GM21619 (cell line): ENCODE measurements around the gene TMIGD2.

Experiments
- ATAC-seq: cut with Tn5 transposase; IDR thresholded peaks from one replicate; pipeline ENCODE4 v1.9.1; 2021; ENCODE audit not compliant: unreplicated experiment

The TMIGD2 gene

GRCh38 chr19:4326837-4327251, 24.7 kb upstream of the TMIGD2 start:
- ATAC-seq = no peak

GRCh38 chr19:4326215-4326836, 24.1 kb upstream of the TMIGD2 start:
- ATAC-seq = no peak

- no peak for ATAC-seq
Measured at GRCh38 chr19:4324228-4324627, 22.0 kb upstream of the TMIGD2 start.

GRCh38 chr19:4323692-4324091, 21.5 kb upstream of the TMIGD2 start:
- no peak for ATAC-seq

- ATAC-seq = no peak
Measured at GRCh38 chr19:4322942-4323665, 20.9 kb upstream of the TMIGD2 start.

GRCh38 chr19:4320419-4320818, 18.2 kb upstream of the TMIGD2 start:
- ATAC-seq = no peak

- ATAC-seq = no peak
Measured at GRCh38 chr19:4319067-4319718, 17.0 kb upstream of the TMIGD2 start.

GRCh38 chr19:4318460-4318859, 16.3 kb upstream of the TMIGD2 start:
- ATAC-seq = no peak

- ATAC-seq = no peak
Measured at GRCh38 chr19:4316956-4317355, 14.8 kb upstream of the TMIGD2 start.

- no peak for ATAC-seq
Measured at GRCh38 chr19:4313847-4314490, 11.8 kb upstream of the TMIGD2 start.

- ATAC-seq = no peak
Measured at GRCh38 chr19:4310247-4311121, 8.3 kb upstream of the TMIGD2 start.

- no peak for ATAC-seq
Measured at GRCh38 chr19:4305659-4306058, 3.5 kb upstream of the TMIGD2 start.

- no peak for ATAC-seq
Measured at GRCh38 chr19:4305257-4305612, 3.0 kb upstream of the TMIGD2 start.

GRCh38 chr19:4304538-4305256, 2.5 kb upstream of the TMIGD2 start, which contains the start of gene FSD1:
FSD1 (plus strand) TSS chr19:4304598; CDS start chr19:4304747, 149 bp downstream.
- no peak for ATAC-seq

- ATAC-seq = no peak
Measured at GRCh38 chr19:4303819-4304537, 1.8 kb upstream of the TMIGD2 start.

- no peak for ATAC-seq
Measured at GRCh38 chr19:4301590-4302242, 473 bp downstream of the TMIGD2 start.

- ATAC-seq = no peak
Measured at GRCh38 chr19:4300589-4300988, 1.6 kb downstream of the TMIGD2 start.

- ATAC-seq = no peak
Measured at GRCh38 chr19:4298810-4299550, 3.2 kb downstream of the TMIGD2 start.
